GM19240 (cell line): ENCODE data around the gene GPX4.

Source experiments
- DNase-seq: peaks from one replicate; pipeline ENCODE4 v3.0.0; 2011; ENCODE audit warnings: low spot score; ENCODE audit not compliant: insufficient read length

GPX4 gene

GRCh38 chr19:1084024-1084868 is 19.5 kb upstream of the GPX4 start:
- no peak for DNase-seq

DNA sequence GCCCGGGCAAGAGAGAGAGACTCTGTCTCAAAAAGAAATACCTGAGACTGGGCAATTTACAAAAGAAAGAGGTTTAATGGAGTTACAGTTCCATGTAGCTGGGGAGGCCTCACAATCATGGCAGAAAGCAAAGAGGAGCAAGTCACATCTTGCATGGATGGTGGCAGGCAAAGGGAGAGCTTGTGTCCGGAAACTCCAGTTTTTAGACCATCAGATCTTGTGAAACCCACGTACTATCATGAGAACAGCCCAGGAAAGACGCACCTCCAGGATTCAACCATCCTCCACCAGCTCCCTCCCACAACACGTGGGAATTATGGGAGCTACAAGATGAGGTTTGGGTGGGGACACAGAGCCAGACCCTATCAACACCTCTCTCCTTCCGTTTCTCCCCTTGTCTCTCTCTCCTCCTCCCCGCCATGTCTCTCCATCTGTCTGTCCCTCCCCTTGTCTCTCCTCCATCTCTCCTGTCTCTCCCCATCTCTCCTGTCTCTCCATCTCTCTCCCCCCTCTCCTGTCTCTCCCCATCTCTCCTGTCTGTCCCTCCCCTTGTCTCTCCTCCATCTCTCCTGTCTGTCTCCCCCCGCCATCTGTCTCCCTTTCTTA is 18.6 kb upstream of the GPX4 start:
- DNase-seq, result no peak

- no peak for DNase-seq
Observed at GRCh38 chr19:1085676-1086442, 17.9 kb upstream of the GPX4 start.

- DNase-seq, result no peak
Observed at GRCh38 chr19:1086613-1087012, 17.2 kb upstream of the GPX4 start.

- DNase-seq, result peak; percentile 53
Observed at GRCh38 chr19:1087813-1088415, 15.9 kb upstream of the GPX4 start.

DNA sequence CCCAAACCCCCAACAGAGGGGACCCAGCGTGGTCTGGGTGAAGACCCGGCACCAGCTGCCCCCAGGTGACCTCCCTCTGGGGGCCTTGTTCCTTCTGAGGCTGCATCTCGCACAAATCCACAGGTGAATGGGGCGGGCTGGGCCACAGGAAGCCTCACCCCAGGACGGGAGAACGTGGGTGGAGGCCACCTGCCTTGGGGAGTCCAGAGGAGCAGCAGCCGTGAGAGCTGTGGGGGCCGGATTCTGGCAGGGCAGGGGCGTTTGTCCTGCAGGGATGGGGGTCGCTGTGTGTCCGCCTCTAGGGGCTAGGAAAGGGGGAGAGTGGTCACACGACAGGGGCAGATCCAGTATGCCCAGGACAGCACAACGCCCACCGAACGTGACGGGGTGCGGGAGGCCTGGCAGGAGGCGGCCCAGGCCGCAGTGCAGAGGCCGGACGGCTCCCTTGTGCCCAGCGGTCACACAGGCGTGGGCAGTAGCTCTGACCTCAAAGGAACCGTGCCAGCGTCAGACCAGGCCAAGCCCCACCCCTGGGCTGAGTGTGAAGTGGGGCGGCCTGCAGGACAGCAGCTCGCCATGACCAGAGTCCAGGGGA is 15.3 kb upstream of the GPX4 start:
- DNase-seq, result no peak

- DNase-seq, result no peak
Observed at GRCh38 chr19:1089126-1089771, 14.5 kb upstream of the GPX4 start.

DNA sequence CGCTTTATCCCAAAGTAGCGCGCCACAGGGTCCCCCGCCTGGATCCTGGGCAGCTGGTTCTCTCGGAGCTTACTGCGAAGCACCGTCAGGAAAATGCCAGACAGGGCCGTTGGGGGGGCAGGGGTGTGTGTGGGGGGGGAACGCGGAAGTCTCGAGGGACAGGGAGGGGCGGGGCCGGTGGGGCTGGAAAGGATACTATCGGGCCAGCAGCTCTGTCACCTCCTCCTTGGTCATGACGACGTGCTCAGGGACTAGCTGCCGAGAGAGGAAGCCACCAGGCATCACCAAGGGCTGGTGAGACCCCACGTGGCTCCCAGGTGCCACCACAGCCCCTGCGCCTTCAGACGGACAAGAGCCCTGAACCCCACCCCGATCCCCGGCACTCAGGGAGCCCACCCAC is 13.9 kb upstream of the GPX4 start:
- no peak for DNase-seq

DNA sequence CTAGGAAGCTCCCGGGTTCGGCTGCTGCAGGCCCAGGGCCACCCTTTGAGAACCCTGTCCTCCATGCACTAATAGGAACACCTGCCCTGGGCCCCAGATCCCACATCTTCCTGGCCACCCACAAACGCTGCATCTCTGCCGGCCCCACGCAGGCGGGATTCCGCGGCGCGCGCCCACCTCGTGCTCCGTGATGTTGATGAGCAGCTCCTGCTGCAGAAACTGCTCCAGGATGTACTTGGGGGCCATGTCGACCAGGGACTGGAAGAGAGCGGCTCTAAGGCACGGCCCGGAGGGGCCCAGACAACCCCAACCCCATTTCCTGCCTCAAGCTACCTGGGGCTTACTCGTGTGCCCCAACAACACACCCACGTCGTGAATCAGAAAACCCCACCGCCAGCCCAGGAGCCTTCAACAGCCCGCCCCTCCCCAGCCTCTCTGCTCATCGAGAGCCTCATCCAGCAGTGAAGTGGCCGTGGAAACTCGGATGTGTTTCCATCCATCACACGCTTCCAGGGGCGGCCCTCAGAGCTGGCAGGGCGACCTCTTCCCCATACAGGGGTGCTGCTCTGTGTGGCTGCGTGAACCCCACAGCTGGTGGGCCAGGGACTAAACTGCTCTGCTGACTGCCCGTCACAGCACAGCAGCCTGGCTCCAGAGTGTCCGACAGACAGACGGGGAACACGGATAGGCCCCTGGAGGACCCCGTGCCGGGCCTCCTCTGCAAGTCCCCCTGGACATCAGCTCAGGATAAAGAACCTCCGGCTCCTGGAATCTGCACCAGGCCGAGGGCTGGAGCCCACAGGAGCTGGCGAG is 12.9 kb upstream of the GPX4 start:
- no peak for DNase-seq

DNA sequence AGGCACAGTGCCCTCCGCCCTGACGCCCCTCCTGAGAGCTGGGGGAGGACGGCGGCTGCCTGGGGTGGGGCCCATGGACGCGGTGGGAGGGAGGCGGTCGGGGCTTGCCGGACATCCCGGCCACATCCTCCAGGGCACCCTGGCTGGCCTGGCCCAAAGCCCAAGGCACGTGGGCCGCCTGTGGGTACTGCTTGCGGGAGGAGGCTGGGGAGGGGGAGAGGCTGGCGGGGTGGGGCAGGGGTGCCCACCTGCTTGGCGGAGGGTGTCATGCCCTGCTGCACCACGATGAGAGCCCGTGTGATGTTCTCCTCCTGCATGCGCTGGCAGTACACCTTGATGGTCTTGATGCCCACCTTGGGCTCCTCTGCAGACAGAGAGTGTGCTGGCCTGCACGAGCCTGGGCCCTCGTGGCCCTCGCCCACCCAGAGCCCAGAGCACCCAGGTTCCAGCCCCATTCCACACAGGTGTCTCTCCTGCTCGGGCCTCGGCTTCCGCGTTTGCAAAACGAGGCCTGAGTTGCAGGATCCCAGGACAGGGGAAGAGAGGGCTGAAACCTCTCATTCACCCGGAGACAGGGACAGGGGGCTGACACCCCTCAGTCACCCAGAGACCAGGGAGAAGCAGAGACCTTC is 12.1 kb upstream of the GPX4 start:
- DNase-seq, result no peak

DNA sequence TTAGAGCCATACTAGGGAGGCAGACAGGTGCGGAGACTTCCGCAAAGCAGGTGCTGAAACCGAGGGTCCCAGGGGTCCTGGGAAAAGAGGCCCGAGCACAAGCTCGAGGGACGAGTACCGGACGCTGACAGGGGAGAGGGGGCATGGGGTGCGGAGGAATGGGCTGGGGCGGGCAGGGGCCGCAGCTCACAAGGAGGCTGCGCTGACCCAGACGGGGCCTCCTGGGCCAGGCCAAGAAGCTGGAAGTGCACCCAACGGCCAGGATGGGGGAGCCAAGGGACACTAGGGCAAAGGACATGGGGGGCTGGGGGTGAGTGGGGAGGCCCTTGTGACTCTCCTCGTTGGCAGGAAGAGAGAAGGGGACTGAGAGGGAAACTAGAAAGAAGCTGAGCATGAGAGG is 10.5 kb upstream of the GPX4 start:
- no peak for DNase-seq

- no peak for DNase-seq
Observed at GRCh38 chr19:1093811-1094553, 9.8 kb upstream of the GPX4 start.

DNA sequence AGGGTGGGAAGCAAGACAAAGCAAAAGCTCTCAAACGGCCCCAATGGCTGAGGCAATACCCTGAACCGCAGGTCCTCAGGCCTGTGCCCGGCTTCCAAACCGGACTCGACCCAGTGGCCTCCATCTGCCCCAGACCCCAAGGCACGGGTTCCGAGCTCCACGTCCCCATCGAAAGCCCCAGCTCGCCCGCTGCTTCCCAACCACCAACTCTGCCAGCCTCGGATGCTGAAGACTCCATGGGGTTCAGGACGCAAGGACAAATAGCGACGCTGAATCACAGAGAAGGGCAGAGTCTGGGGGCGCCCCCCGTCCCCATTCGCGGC is 9.2 kb upstream of the GPX4 start:
- no peak for DNase-seq

- DNase-seq, result peak; percentile 98
Observed at GRCh38 chr19:1094978-1095701, 8.7 kb upstream of the GPX4 start, which contains the start of gene POLR2E. Gene POLR2E, minus strand, starts transcription at chr19:1095375. Its CDS starts 60 bp downstream, at chr19:1095315.

- no peak for DNase-seq
Observed at GRCh38 chr19:1097810-1098176, 6.0 kb upstream of the GPX4 start.

GRCh38 chr19:1098177-1099051 is 5.4 kb upstream of the GPX4 start:
- no peak for DNase-seq

- no peak for DNase-seq
Observed at GRCh38 chr19:1101337-1101698, 2.5 kb upstream of the GPX4 start.
